Tibial nerve (tissue), 4 donors: ENCODE results near the gene RASSF1.

Source experiments
- EP300 ChIP-seq, 2 donors: sonication (generic); formaldehyde crosslinking; IDR thresholded peaks; one replicate each; pipeline ENCODE4 v1.6.1; 2017; ENCODE audit warnings: antibody characterized with exemption in 2 of 2, mild to moderate bottlenecking in 1 of 2
- TF ChIP-seq, protein P1 (sequence below), 5 experiments: fragments of 200-600 bp in 3 of 5; fragments of 450-650 bp in 2 of 5; sonication (generic) in 3 of 5; IDR thresholded peaks; one replicate each; pipeline ENCODE4 v1.5.1; 2016 to 2019; ENCODE audit warnings: antibody characterized with exemption in 5 of 5, mild to moderate bottlenecking in 3 of 5, moderate library complexity in 2 of 5

DNA sequence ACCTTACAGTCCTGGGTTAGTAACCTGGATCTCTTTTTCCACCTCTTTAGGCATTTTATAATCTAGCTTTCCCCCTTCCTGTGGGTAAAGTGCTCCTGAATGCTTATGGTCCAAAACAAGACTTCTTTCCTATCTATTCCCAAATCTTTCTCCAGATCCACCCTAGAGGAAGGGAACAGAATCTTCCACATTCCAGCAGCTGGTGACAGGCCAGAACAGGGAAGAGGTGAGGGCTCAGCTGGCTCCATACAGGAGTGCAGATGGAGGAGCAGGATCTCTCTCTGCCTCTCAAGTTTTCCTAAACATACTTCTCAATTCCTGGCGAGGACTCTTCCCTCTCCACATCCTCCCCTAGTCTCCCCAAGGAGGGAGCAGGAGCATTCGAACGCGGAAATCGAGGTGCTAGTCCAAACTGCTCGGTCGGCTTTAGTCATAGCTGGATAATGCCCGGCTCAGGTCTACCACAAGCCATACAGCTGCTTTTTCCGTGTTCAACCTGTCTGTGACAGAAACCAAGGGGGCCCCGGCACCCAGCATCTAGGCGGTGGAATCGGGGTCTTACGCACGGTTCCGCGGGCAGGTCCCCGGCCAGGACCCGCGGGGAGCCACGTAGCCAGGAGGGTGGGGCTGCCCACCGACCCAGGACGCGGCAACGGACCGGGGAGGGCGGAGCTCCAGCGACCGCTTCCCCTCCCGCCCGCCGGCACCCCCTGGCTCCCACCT, 4.0 kb downstream of the RASSF1 start:
- TF ChIP-seq, protein P1, sequence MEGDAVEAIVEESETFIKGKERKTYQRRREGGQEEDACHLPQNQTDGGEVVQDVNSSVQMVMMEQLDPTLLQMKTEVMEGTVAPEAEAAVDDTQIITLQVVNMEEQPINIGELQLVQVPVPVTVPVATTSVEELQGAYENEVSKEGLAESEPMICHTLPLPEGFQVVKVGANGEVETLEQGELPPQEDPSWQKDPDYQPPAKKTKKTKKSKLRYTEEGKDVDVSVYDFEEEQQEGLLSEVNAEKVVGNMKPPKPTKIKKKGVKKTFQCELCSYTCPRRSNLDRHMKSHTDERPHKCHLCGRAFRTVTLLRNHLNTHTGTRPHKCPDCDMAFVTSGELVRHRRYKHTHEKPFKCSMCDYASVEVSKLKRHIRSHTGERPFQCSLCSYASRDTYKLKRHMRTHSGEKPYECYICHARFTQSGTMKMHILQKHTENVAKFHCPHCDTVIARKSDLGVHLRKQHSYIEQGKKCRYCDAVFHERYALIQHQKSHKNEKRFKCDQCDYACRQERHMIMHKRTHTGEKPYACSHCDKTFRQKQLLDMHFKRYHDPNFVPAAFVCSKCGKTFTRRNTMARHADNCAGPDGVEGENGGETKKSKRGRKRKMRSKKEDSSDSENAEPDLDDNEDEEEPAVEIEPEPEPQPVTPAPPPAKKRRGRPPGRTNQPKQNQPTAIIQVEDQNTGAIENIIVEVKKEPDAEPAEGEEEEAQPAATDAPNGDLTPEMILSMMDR (IDR thresholded peaks at IDR 0.05), result no peak
- no peak for TF ChIP-seq EP300 (IDR thresholded peaks at IDR 0.05)
